GM18526 (cell line): Measurements from ENCODE around the gene TAMALIN.

Experiments used
- POLR2A ChIP-seq: IDR thresholded peaks from 3 replicates; pipeline ENCODE4 v1.6.1; 2011; ENCODE audit not compliant: insufficient read length; ENCODE audit errors: extremely low read depth

The TAMALIN gene

DNA sequence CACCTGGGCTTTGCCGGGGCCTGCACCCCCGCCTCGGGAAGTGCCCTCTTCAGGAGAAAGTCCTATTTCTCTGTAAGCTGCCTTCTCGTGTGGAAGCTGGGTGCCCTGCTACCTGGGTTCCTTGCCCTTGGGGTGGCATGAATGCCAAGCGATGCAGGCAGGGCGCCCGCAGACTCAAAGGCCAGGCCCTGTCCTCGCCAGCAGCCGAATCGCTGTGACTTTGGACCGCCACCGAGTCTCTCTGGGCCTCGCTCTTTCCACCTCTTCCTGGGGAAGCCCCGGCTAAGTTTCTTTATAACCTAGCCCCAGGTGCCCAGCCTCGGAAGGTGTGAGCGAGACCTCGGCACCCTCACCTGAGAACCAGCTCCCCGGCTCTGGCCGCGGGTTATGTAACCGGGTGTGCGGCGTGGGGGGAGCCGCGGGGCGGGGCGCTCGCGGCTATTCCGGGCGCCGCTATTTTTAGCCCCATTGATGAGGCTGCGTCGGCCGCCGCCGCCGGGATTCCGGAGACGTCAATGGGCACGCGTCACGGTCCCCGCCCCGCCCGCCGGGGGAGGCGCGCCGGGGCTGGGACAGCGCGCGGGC is 29.9 kb downstream of the TAMALIN start:
- TF ChIP-seq POLR2A: peak; percentile 26

DNA sequence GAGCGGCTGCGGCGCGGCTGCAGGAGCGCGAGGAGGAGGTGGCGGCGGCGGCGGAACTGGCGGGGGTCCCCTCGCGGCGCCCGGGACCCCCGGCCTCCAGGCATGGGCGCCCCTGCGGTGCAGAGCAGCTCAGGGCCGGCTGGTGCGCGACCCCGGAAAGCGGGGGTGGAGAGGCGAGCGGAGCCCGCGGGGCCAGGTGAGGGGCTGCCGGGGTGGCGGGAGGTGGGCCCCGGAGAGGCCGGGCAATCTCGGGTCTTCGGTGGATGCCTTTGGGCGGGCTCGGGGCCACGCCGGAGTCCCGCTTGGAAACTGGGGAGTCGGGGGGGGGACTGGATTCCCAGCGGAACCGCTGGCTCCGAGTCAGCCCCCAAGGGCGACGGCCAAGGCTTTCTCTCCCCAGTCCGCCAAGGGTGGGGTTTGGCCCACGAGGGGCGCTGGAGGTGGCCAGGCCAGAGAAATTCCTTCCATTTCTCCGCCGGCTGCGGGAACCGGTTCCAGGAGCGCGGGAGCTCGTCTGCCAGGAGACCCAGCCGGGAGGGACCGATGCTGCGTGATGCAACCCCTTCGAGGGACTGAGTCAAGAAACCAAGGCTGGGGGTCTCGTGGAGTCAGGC is 30.6 kb downstream of the TAMALIN start:
- TF ChIP-seq POLR2A: no peak

DNA sequence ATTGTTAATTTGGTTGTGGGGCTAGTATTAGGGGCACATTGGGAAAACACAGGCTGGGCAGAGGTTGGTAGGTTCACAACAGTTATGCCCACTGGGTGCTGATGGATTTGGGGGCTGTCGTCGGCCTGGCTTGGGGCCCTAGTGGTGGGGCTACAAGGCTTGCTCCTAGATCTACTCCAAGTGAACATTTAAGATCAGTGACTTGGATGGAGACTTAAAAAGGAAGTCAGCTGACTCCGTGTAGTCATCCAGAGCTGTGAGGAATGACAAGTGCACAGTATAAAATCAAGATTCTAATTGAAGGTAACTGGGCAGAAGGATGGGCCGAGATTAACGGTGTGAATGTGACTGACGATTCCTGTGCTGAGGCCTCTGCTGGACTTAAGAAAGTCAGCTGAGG is 31.7 kb downstream of the TAMALIN start:
- TF ChIP-seq POLR2A: no peak

DNA sequence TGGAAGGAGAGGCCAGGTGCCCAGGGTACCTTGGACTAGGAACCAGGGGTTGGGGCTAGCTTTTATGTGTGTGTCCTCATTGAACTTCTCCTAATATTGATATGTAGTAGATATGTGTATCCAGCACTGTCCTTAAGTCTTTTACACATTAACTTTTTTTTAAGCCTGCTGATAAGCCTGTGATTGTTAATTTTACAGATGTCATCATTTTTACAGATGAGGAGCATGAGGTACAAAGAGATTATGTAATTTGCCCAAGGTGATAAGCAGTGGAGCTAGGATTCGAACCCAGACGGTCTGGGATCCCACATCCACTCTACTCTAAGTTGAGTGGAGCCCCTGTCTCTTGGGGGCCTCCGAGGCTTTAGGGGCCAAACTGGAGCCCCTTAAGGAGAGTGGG is 34.3 kb downstream of the TAMALIN start:
- TF ChIP-seq POLR2A: no peak

DNA sequence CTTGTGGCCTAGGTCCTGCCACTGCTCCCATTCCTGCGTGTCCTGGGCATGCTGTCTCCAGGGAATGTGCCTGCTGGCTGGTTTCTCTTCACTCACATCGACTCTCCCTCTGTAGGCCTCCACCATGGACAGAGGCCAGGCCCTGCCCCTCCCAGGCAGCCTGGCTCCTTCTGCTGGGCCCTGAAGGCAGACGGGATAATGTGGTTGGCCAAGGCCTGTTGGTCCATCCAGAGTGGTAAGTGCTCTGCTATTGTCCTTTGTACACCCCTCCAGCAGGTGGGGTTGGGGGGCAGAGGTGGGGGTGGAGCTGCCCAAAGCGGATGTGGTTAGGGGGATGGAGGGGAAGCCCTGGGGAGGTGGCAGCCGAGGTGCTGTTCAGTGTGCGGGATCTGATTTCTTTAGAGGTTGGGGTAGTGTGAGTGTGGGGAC is 35.0 kb downstream of the TAMALIN start:
- no peak for TF ChIP-seq POLR2A

DNA sequence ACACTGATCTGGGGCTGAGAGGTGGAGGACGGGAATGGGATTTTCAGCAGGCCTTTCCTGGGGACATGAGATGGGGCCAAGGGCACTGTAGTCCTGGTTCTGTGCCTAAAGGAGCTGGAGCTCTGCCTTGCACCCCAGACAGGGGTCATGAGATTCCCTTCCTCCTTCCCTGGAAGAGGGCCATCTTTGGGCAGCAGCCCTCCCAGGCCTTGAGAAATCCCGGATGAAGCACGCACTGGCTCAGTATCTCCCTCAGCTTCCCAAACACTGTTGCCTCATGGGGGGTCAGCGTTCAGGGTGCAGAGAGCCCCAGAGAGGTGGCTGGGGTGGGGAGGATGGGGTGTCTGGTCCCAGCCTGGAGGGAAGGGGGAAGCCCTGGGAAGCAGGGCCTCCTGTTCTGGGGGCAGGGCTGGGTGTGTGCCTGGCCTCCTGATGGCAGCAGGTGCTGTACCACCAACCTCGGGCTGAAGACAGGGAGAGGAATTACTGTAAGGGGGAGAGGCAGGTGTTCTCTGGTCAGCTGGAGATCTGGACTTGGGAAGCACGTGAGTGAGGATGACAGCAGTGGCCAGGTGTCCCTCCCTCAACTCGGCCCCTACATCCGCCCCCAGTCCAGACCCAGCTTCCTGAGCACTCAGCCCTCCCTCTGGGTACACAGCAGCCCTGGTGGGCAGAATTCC is 36.1 kb downstream of the TAMALIN start:
- no peak for TF ChIP-seq POLR2A

DNA sequence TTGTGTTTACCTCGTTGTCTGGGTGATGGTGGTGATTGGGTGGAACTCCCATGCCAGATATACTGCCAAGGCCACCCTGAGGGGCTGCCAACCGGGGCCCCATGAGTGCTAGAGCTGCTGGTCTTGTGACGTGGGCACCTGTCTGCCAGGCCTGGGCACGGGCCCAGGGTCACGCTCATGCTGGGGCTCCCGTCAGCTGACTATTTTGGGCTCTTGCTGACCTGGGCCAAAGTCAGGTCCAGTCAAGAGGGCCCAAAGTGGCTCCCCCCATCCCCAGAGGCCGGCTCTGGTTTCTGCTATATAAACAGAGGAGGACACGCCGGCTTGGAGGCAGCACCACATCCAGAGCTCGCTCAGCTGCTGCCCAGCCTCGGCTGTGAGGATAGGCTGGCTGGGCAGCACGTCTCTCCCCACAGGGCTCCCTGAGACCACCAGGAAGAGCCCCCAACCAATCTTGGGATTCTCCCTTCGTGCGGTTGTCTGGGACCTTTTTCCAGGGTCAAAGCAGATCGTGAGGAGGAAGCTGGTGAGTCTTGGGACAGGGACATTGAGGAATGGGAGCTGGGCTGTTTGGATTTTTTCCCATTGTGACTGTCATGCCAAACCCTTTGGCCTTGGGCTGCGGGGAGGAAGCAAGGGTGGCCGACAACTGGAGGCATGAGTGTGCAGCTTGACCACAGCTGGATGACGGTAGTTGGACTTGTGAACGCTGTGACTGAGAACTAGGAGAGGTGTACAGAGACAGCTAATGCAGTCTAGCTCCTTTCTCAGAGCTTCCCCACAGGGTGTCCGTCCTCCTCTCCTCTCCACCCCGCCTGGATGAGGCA is 36.9 kb downstream of the TAMALIN start:
- no peak for TF ChIP-seq POLR2A

DNA sequence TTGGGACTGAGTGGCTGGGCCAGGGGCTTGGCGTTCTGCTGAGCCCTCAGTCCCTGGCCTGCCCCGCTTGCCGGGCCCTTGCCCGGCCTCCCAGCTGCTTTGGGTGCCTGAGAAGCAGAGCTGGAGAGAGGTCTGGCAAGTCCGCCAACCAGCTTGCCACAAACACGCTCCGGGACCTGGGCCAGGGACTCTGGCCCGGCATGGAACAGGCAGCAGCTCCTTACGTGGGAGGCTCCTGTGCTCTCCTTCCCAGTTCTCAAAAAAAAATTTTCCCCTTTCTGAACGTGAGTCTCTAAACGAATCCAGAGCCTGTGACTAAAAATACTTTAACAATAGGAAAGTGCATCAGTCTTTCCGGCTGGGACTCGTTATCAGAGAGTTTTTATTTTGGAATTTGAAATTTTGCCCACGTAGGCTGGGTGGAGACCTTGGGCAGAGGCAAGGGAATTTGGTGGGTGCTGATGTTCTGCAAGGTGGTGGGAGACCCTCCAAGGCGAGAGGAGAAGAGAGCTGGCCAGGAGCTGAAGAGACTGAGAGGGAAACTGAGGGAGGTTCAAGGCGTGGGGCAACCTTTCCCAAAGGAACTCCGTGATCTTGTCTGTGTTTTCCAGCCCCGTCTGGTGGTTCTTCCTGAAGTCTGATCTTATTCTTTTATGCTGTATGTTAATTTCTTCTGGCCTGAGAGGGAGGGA is 37.7 kb downstream of the TAMALIN start:
- TF ChIP-seq POLR2A: no peak

DNA sequence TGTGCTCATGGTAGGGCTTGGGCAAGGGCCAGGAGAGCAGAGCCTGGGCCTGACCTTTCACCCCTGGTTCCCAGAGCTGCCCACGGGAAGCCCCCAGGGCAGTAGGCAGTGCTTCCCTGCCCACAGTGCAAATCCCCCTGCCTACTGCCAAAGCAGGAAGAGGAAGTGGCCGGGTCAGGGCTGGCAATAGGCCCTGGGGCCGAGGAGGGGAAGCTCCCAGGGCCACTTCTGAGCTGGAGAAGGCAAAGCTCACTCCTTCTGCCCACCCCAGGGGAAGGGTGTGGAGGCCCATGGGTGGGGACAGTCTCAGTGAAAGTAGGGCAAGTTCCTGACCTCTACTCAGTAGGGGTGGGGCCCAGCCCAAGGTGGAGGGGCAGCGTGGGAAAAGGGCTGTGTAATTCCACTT is 39.1 kb downstream of the TAMALIN start:
- TF ChIP-seq POLR2A: no peak

DNA sequence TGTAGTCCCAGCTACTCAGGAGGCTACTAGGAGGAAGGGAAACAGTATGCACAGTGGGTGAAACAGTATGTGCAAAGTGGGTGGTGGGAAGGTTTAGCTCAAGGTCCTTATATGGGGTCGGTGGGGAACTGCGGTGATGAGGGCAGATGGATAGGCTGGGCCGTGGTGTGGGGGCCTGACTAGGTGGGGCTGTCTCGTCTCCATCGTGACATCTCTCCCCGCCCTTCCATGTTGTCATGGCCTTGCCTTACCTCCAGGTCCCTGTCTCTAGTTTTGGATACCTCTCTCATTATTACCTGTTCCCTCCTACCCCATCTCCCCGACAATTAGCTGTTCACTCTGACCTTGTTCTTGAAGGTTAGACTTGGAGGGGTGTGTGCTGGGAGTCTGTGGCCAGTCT is 40.1 kb downstream of the TAMALIN start:
- TF ChIP-seq POLR2A: no peak

DNA sequence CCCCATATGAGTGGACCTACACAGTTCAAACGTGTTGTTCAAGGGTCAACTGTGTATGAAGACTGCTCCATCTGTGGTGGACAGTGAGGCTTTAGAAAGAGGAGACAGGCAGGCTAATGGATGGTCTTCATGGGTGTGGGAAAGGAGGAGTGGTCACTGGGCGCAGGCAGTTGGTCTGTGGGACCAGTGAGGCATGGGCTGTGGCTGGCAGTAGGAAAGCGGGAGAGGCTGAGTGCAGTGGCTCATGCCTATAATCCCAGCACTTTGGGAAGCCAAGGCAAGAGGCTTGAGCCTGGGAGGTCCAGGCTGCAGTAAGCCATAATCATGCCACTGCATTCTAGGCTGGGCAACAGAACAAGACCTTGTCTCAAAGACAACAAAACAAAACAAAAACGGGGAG is 42.5 kb downstream of the TAMALIN start:
- TF ChIP-seq POLR2A: no peak

DNA sequence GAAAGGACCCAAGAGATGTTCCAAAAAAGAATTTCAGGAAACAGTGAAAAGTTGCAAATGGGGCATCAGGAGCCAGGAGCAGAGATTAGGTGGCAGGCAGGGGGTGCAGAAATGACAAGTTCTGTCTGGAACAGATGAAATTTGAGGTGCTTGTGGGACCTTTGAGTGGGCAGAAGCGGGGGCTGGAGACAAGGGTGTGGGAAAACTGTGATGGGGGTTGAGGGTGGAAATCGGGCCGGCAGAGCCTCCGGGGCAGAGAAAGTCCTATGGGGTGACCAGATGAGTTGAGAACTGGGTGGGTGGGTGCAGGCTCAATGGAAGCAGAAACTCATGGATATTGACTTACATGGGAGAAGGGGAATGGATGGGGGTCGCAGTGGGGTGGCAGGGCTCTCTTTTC is 42.9 kb downstream of the TAMALIN start:
- no peak for TF ChIP-seq POLR2A

DNA sequence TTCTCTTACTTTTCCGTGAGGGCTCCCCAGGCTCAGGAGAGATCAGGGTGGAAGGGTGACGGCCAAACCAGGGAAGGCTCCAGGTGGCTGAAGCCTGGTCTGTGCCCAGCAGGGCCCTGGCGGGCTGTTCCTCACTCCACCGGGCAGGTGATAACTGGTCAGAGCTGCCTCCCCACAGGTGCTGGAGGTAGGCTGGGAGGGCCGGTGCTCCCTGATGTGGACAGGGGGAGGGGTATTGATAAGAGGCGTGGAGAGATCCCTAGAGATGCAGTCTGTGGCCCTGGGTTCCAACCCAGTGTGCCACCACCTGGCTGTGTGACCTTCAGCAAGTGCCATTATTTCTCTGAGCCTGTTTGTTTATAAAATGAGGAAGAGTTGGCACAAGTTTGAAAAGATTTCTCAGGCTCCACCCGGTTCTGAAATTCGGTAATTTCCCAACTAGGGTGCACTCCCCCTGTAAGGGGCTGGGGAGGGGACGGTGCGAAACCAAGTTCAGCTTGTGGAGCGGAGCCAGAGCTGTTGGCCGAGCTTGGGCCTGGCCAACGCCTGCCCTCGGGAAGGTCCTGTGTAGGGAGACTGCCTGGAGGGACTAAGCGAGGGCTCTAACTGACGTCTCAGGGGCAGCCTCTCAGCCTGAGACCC is 43.5 kb downstream of the TAMALIN start:
- TF ChIP-seq POLR2A: peak; percentile 15

DNA sequence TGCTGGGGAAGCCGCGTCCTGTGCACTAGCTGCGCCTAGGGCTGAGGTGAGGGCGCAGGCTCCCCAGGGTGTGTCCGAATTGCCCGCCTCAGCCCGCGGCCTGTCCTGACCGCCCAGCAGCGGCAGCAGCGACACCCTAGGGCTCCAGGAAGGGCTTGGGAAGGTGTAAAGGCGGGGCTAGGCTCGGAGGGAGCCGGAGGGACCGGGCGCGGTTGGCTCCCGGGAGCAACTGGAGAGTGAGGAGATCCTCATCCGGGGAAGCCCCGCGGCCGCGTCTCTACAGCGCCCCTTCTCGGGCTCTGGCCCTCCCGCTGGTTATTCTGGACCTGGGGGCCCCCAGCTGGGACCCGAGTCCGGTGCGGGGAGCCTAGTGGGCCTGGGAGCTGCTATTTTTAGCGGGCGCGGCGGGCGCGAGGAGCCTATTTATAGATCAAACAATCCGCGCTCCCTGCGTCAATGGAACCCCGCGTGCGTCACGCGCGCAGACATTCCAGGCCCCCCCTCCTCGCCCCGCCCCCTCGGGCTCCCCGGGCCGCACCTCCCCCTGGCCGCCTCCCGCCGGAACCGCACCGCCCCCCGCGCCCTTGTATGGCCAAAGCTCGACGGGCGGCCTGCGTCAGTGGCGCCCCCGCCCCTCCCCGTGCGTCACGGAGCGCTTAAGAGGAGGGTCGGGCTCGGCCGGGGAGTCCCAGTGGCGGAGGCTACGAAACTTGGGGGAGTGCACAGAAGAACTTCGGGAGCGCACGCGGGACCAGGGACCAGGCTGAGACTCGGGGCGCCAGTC is 44.2 kb downstream of the TAMALIN start, which contains the start of gene NR4A1:
TSS of gene NR4A1 (plus strand) at position 685 of the 784 bp plus-strand sequence. CDS start 2,887 bp downstream, outside the sequence.
- peak; percentile 79 for TF ChIP-seq POLR2A
